Body of pancreas (tissue), 4 donors: ENCODE results near the gene LHX3.
"Not testable (repeated sequence)": the region's sequence is repeated elsewhere in the genome, so short reads cannot be mapped to it uniquely, and the experiment has no call there.

Source experiments
- CTCF ChIP-seq, 7 experiments: fragments of 450-650 bp in 4 of 7; fragments of 200-600 bp in 3 of 7; sonication (generic) in 3 of 7; IDR thresholded peaks; one replicate each; pipeline ENCODE4 v1.5.1; 2016 to 2019; ENCODE audit warnings: antibody characterized with exemption in 7 of 7
- POLR2A ChIP-seq, 3 donors: fragments of 450-650 bp; IDR thresholded peaks; one replicate each; pipeline ENCODE4 v1.6.1; 2016; ENCODE audit warnings: antibody characterized with exemption in 3 of 3, mild to moderate bottlenecking in 2 of 3

- TF ChIP-seq CTCF, POLR2A (IDR thresholded peaks at IDR 0.05): not testable (repeated sequence)
These were observed 31.8 kb upstream of the LHX3 start for GRCh38 chr9:136236471-136237410.
